GM21528 (cell line): Measurements from ENCODE around the gene MYO1D.
"Not testable (repeated sequence)": the region's sequence is repeated elsewhere in the genome, so short reads cannot be mapped to it uniquely, and the experiment has no call there.

Experiments
- ATAC-seq: cut with Tn5 transposase; IDR thresholded peaks from one replicate; pipeline ENCODE4 v1.9.1; 2021; ENCODE audit warnings: mild to moderate bottlenecking, moderate library complexity; ENCODE audit not compliant: unreplicated experiment, low FRiP score

MYO1D gene

GRCh38 chr17:32742681-32743538 is 134.0 kb downstream of the MYO1D start:
- no peak for ATAC-seq

GRCh38 chr17:32741381-32741780 is 135.5 kb downstream of the MYO1D start:
- no peak for ATAC-seq

- ATAC-seq = no peak
Measured at GRCh38 chr17:32739722-32740121, 137.2 kb downstream of the MYO1D start.

GRCh38 chr17:32739151-32739550 is 137.8 kb downstream of the MYO1D start:
- ATAC-seq = not testable (repeated sequence)

GRCh38 chr17:32733401-32733800 is 143.5 kb downstream of the MYO1D start:
- no peak for ATAC-seq

- no peak for ATAC-seq
Measured at GRCh38 chr17:32732900-32733299, 144.0 kb downstream of the MYO1D start.

GRCh38 chr17:32732296-32732642 is 144.7 kb downstream of the MYO1D start:
- no peak for ATAC-seq

- ATAC-seq = no peak
Measured at GRCh38 chr17:32731556-32732295, 145.2 kb downstream of the MYO1D start.

GRCh38 chr17:32727681-32728080 is 149.2 kb downstream of the MYO1D start:
- no peak for ATAC-seq

GRCh38 chr17:32725697-32726096 is 151.2 kb downstream of the MYO1D start:
- ATAC-seq = no peak

GRCh38 chr17:32723310-32723955 is 153.5 kb downstream of the MYO1D start:
- no peak for ATAC-seq

GRCh38 chr17:32722733-32723132 is 154.2 kb downstream of the MYO1D start:
- no peak for ATAC-seq

GRCh38 chr17:32720671-32721070 is 156.3 kb downstream of the MYO1D start:
- ATAC-seq = no peak

GRCh38 chr17:32719689-32720088 is 157.2 kb downstream of the MYO1D start:
- ATAC-seq = no peak

- not testable (repeated sequence) for ATAC-seq
Measured at GRCh38 chr17:32714922-32715321, 162.0 kb downstream of the MYO1D start.

- not testable (repeated sequence) for ATAC-seq
Measured at GRCh38 chr17:32714206-32714605, 162.7 kb downstream of the MYO1D start.

- ATAC-seq = no peak
Measured at GRCh38 chr17:32713081-32713480, 163.8 kb downstream of the MYO1D start.

GRCh38 chr17:32709562-32709961 is 167.4 kb downstream of the MYO1D start:
- ATAC-seq = no peak

GRCh38 chr17:32701871-32702270 is 175.1 kb downstream of the MYO1D start:
- no peak for ATAC-seq

GRCh38 chr17:32699247-32699646 is 177.7 kb downstream of the MYO1D start:
- no peak for ATAC-seq
